Mesendoderm (in vitro differentiated cells): ENCODE results near the gene HRH1.

Experiments
- DNase-seq: peaks from one replicate; pipeline ENCODE4 v3.0.0; 2013
- H2AK5ac ChIP-seq: 2 replicates; pipeline ENCODE4 v1.6.1; 2013; ENCODE audit warnings: low read length, inconsistent platforms
- H2BK120ac ChIP-seq: 2 replicates; pipeline ENCODE4 v1.6.1; 2013; ENCODE audit warnings: low read depth, mild to moderate bottlenecking, low read length, moderate library complexity, mixed read lengths
- H2BK15ac ChIP-seq: replicated peaks from 2 replicates; pipeline ENCODE4 v1.6.1; 2013; ENCODE audit warnings: low read depth, mild to moderate bottlenecking, moderate library complexity
- H2BK5ac ChIP-seq: 2 replicates; pipeline ENCODE4 v1.6.1; 2013; ENCODE audit warnings: low read length, inconsistent platforms
- H3K18ac ChIP-seq: 2 replicates; pipeline ENCODE4 v1.6.1; 2013; ENCODE audit warnings: mild to moderate bottlenecking, low read length, mixed read lengths
- H3K23ac ChIP-seq: one replicate; pipeline ENCODE4 v1.6.1; 2013; ENCODE audit warnings: low read length
- H3K27ac ChIP-seq: 2 replicates; pipeline ENCODE4 v1.5.1; 2013; ENCODE audit warnings: low read depth, mild to moderate bottlenecking, inconsistent platforms, low read length, moderate library complexity
- H3K27me3 ChIP-seq: 2 replicates; pipeline ENCODE4 v1.6.1; 2013; ENCODE audit warnings: low read length, control low read depth, mild to moderate bottlenecking, inconsistent platforms; ENCODE audit not compliant: insufficient read depth, poor library complexity
- H3K36me3 ChIP-seq: 2 replicates; pipeline ENCODE4 v1.6.1; 2013; ENCODE audit warnings: low read length, inconsistent platforms; ENCODE audit not compliant: control insufficient read depth, insufficient read depth
- H3K4ac ChIP-seq: one replicate; pipeline ENCODE4 v1.6.1; 2013; ENCODE audit warnings: low read depth, mild to moderate bottlenecking, low read length, moderate library complexity
- H3K4me1 ChIP-seq: 2 replicates; pipeline ENCODE4 v1.6.1; 2013; ENCODE audit warnings: low read depth, low read length, inconsistent platforms; ENCODE audit not compliant: control insufficient read depth
- H3K4me2 ChIP-seq: 2 replicates; pipeline ENCODE4 v1.6.1; 2013; ENCODE audit warnings: low read length
- H3K4me3 ChIP-seq: 2 replicates; pipeline ENCODE4 v1.5.1; 2013; ENCODE audit warnings: mild to moderate bottlenecking, low read length
- H3K56ac ChIP-seq: one replicate; pipeline ENCODE4 v1.6.1; 2013; ENCODE audit warnings: low read length
- H3K79me1 ChIP-seq: 2 replicates; pipeline ENCODE4 v1.6.1; 2013; ENCODE audit warnings: low read length, inconsistent platforms
- H3K79me2 ChIP-seq: 2 replicates; pipeline ENCODE4 v1.6.1; 2013; ENCODE audit warnings: mild to moderate bottlenecking, low read length; ENCODE audit not compliant: control insufficient read depth, insufficient read depth
- H3K9ac ChIP-seq: 2 replicates; pipeline ENCODE4 v1.6.1; 2013; ENCODE audit warnings: low read length, inconsistent platforms
- H4K5ac ChIP-seq: one replicate; pipeline ENCODE4 v1.6.1; 2013; ENCODE audit warnings: low read length
- H4K8ac ChIP-seq: one replicate; pipeline ENCODE4 v1.6.1; 2013; ENCODE audit warnings: low read depth, mild to moderate bottlenecking, control low read depth, low read length, moderate library complexity
- WGBS: extraction: QIAGEN DNeasy Blood & Tissue Kit; methylation state at CpG from one replicate; pipeline ENCODE4 v1.1.7; 2013; ENCODE audit warnings: low lambda C conversion rate, missing lambda C conversion rate; ENCODE audit not compliant: insufficient coverage; ENCODE audit errors: extremely low coverage; 5-methylcytosine and 5-hydroxymethylcytosine counted together

The HRH1 gene

DNA sequence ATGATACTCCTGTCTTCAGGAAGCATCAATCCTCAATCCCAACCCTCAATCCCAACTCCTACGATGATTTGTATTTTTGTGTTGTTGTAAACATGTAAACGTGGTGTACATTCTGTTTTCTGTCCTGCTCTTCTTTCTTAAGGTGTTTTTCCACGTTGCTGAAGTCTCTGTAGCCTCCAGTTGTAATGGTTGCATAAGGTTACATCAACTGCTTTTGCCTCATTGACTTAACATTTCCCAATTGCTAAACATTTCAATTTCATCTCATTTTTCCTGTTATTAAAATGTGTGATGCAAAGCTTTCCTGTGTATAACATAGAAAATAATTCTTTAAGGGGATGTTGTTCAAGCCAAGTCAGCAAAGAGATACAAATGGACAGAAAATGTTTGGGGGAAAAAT lies 33.4 kb downstream of the HRH1 start:
- Histone ChIP-seq H3K23ac (no peak overlapping the region), H3K79me2 (no peaks in the 10 kb centered on the region), H2BK120ac (no peak overlapping the region), H3K27ac (no peak overlapping the region), H3K79me1 (no peaks in the 10 kb centered on the region), H3K56ac (no peak overlapping the region), H3K36me3 (no peaks in the 10 kb centered on the region), H2BK5ac (no peak overlapping the region), H4K8ac (no peak overlapping the region), H3K4me3 (no peak overlapping the region), H3K18ac (no peak overlapping the region), H3K4ac (no peak overlapping the region), H4K5ac (no peak overlapping the region), H3K9ac (no peak overlapping the region), H3K4me2 (no peak overlapping the region), H2AK5ac (no peak overlapping the region), H2BK15ac (no peak overlapping the region), H3K27me3 (no peaks in the 10 kb centered on the region), H3K4me1 (no peaks in the 10 kb centered on the region)
- no CpG with 5 or more reads among the region's 3 CpGs for WGBS
- no peak for DNase-seq

DNA sequence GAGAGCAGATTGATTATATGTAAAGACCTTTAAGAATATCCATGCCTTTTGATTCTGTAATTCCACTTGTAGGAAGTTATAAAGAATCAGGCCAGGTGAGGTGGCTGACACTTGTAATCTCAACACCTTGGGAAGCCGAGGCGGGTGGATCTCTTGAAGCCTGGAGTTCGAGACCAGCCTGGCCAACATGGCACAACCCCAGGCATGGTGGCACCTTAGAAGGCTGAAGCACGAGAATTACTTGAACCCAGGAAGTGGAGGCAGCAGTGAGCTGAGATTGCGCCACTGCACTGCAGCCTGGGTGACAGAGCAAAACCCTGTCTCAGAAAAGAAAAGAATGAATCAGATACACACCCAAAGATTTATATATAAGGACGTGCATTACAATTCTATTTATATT lies 33.9 kb downstream of the HRH1 start:
- WGBS: no CpG with 5 or more reads among the region's 6 CpGs

DNA sequence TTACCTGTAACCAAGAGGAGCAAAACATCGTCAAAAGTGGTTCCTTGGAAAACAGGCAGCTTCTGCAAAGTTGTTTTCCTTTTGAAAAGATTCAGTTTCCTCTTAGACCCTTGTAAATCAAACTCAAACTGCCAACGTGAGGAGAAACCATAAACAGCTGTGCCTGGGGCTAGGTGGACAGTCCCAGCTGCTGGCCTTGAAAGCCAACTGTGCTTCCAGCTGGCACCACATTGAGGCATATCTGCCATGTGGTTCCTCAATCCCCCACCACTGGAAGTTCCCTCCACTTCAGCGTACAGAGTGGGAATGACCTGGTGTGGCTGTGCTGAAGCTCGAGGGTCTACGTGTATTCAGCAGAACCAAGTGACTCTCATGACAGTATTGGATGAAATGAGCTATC lies 40.9 kb downstream of the HRH1 start:
- H3K27me3 ChIP-seq: no peaks in the 10 kb centered on the region
- H3K4me2 ChIP-seq: no peak overlapping the region
- H3K79me2 ChIP-seq: no peaks in the 10 kb centered on the region
- H2BK15ac ChIP-seq: no peak overlapping the region
- H3K23ac ChIP-seq: no peak overlapping the region
- H2AK5ac ChIP-seq: no peak overlapping the region
- no peak overlapping the region for H3K27ac ChIP-seq
- no peak overlapping the region for H3K4ac ChIP-seq
- no CpG with 5 or more reads among the region's 5 CpGs for WGBS
- no peak overlapping the region for H3K18ac ChIP-seq
- H3K36me3 ChIP-seq: no peaks in the 10 kb centered on the region
- H4K5ac ChIP-seq: no peak overlapping the region
- H3K4me1 ChIP-seq: peaks cover 2% of the 10 kb centered on the region
- no peak overlapping the region for H3K9ac ChIP-seq
- no peak overlapping the region for H3K4me3 ChIP-seq
- H4K8ac ChIP-seq: no peak overlapping the region
- no peak for DNase-seq
- no peak overlapping the region for H2BK5ac ChIP-seq
- no peaks in the 10 kb centered on the region for H3K79me1 ChIP-seq
- no peak overlapping the region for H3K56ac ChIP-seq
- no peak overlapping the region for H2BK120ac ChIP-seq

More for the DNA sequence above, 33.9 kb downstream of the HRH1 start:
- Histone ChIP-seq H4K5ac (no peak overlapping the region), H2AK5ac (no peak overlapping the region), H3K4me3 (no peak overlapping the region), H3K27ac (no peak overlapping the region), H4K8ac (no peak overlapping the region), H2BK5ac (no peak overlapping the region), H2BK120ac (no peak overlapping the region), H3K36me3 (no peaks in the 10 kb centered on the region), H3K4me1 (no peaks in the 10 kb centered on the region), H3K27me3 (no peaks in the 10 kb centered on the region), H3K79me2 (no peaks in the 10 kb centered on the region), H3K4me2 (no peak overlapping the region), H3K4ac (no peak overlapping the region), H2BK15ac (no peak overlapping the region), H3K79me1 (no peaks in the 10 kb centered on the region), H3K56ac (no peak overlapping the region), H3K23ac (peak overlapping the region; percentile 24), H3K18ac (no peak overlapping the region), H3K9ac (no peak overlapping the region)
- DNase-seq: no peak

DNA sequence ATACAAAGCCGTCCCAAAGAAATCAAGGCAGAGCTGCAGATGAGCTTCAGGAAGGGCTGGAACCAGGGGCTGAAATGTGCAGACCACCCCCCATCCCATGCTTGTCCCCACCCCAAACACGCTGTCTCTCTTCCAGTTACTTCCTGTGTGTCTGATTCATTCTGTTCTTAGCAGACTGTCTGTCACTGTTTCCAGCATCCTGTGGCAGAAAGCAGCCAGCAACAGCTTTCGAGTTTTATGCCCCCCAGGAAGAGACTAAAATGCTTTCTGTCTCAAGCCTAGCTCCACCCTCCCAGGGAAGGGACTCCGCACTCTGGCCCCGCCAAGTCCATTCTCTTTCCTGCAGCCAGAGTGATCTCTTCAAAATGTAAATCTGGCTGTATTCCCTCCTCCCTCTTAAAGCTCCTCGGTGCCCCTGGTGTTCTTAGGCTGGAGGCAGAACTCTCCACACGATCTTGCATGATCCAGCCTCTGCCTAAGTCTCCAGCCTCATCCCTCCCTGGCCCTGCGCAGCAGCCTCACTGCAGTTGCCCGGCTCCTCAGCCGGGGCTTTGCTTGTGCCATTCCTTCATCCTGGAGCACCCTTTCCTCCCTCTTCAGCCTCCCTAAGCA lies 41.5 kb downstream of the HRH1 start:
- Histone ChIP-seq H3K23ac (no peak overlapping the region), H3K4ac (no peak overlapping the region), H4K8ac (no peak overlapping the region), H3K79me2 (no peaks in the 10 kb centered on the region), H3K4me1 (peaks cover 2% of the 10 kb centered on the region), H3K4me2 (no peak overlapping the region), H3K27ac (no peak overlapping the region), H3K79me1 (no peaks in the 10 kb centered on the region), H2BK5ac (no peak overlapping the region), H3K4me3 (no peak overlapping the region), H3K18ac (no peak overlapping the region), H2AK5ac (no peak overlapping the region), H2BK15ac (no peak overlapping the region), H3K27me3 (no peaks in the 10 kb centered on the region), H3K56ac (no peak overlapping the region), H4K5ac (no peak overlapping the region), H2BK120ac (no peak overlapping the region), H3K36me3 (no peaks in the 10 kb centered on the region), H3K9ac (no peak overlapping the region)
- WGBS: no CpG with 5 or more reads among the region's 10 CpGs
- peak; percentile 45 for DNase-seq

DNA sequence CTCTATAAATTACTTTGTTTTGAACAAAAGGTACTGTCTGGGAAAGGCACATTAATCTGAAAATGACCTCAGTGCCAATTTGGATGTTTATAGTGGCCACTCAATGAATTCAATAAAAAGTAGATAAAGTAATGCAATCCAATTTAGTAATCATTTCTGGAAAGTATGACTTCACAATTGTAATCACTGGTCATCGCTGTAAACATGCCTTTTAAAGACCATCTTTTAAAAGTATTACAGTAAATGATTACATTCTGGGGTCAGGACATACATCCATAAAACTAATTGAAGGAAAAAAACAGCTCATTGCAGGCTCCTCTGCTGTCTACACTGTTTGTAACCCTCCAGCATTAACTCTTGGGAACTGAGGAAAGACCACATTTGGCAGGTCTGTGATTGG lies 43.2 kb downstream of the HRH1 start:
- Histone ChIP-seq H3K9ac (no peak overlapping the region), H3K27me3 (no peaks in the 10 kb centered on the region), H3K36me3 (no peaks in the 10 kb centered on the region), H3K4me1 (peaks cover 2% of the 10 kb centered on the region), H4K8ac (no peak overlapping the region), H3K4me2 (no peak overlapping the region), H2BK15ac (no peak overlapping the region), H4K5ac (no peak overlapping the region), H3K27ac (no peak overlapping the region), H2AK5ac (no peak overlapping the region), H3K56ac (no peak overlapping the region), H2BK120ac (no peak overlapping the region), H3K79me1 (no peaks in the 10 kb centered on the region), H3K4ac (no peak overlapping the region), H3K4me3 (no peak overlapping the region), H2BK5ac (no peak overlapping the region), H3K18ac (no peak overlapping the region), H3K23ac (no peak overlapping the region), H3K79me2 (no peaks in the 10 kb centered on the region)
- WGBS: no CpG with 5 or more reads among the region's 1 CpG
- no peak for DNase-seq

- DNase-seq: peak; percentile 36
- H4K8ac ChIP-seq: no peak overlapping the region
- no peak overlapping the region for H3K4me2 ChIP-seq
- no peak overlapping the region for H3K4me3 ChIP-seq
- no peak overlapping the region for H4K5ac ChIP-seq
- H2BK15ac ChIP-seq: no peak overlapping the region
- no peak overlapping the region for H3K18ac ChIP-seq
- no peak overlapping the region for H2AK5ac ChIP-seq
- no peak overlapping the region for H3K4ac ChIP-seq
- no peaks in the 10 kb centered on the region for H3K27me3 ChIP-seq
- H3K27ac ChIP-seq: no peak overlapping the region
- no peaks in the 10 kb centered on the region for H3K79me2 ChIP-seq
- no peak overlapping the region for H3K9ac ChIP-seq
- peaks cover 2% of the 10 kb centered on the region for H3K4me1 ChIP-seq
- no CpG with 5 or more reads among the region's 8 CpGs for WGBS
- H3K79me1 ChIP-seq: no peaks in the 10 kb centered on the region
- H2BK120ac ChIP-seq: no peak overlapping the region
- no peaks in the 10 kb centered on the region for H3K36me3 ChIP-seq
- no peak overlapping the region for H2BK5ac ChIP-seq
- H3K23ac ChIP-seq: no peak overlapping the region
- H3K56ac ChIP-seq: no peak overlapping the region
These were observed 43.8 kb downstream of the HRH1 start for GRCh38 chr3:11198070-11198469.
